Smooth muscle cell (in vitro differentiated cells): ENCODE data around the gene RRBP1. TPM values are rescaled to one million over a fixed set of nuclear protein-coding genes. Genes with fewer than 3 reads are reported as not detected.

ENCODE experiments used
- DNase-seq: peaks from one replicate; lab custom pipeline; 2025; ENCODE audit not compliant: unreplicated experiment; lab: John Stamatoyannopoulos, UW
- H2AFZ ChIP-seq: fragments of 200-600 bp; sonication (generic); 2 replicates; pipeline ENCODE4 v1.6.0; 2016; ENCODE audit warnings: antibody characterized with exemption, low read depth, mild to moderate bottlenecking
- H3F3A ChIP-seq: fragments of 200-600 bp; sonication (generic); 2 replicates; pipeline ENCODE4 v1.6.0; 2017; ENCODE audit warnings: antibody characterized with exemption, low read depth
- H3K27ac ChIP-seq: fragments of 200-600 bp; sonication (generic); 2 replicates; pipeline ENCODE4 v1.5.1; 2016; ENCODE audit warnings: low read depth, mild to moderate bottlenecking
- H3K27me3 ChIP-seq: fragments of 200-600 bp; sonication (generic); 2 replicates; pipeline ENCODE4 v1.6.1; 2016; ENCODE audit warnings: low read depth, mild to moderate bottlenecking
- H3K36me3 ChIP-seq: fragments of 200-600 bp; sonication (generic); 2 replicates; pipeline ENCODE4 v1.5.1; 2016; ENCODE audit warnings: low read depth
- H3K4me1 ChIP-seq: fragments of 200-600 bp; sonication (generic); 2 replicates; pipeline ENCODE4 v1.5.1; 2016; ENCODE audit warnings: low read depth
- H3K4me2 ChIP-seq: fragments of 200-600 bp; sonication (generic); 2 replicates; pipeline ENCODE4 v1.6.0; 2016; ENCODE audit warnings: mild to moderate bottlenecking
- H3K4me3 ChIP-seq: fragments of 200-600 bp; sonication (generic); 2 replicates; pipeline ENCODE4 v1.5.1; 2016; ENCODE audit warnings: mild to moderate bottlenecking
- H3K79me2 ChIP-seq: fragments of 200-600 bp; sonication (generic); 2 replicates; pipeline ENCODE4 v1.6.0; 2016; ENCODE audit warnings: low read depth, mild to moderate bottlenecking
- H3K9ac ChIP-seq: fragments of 200-600 bp; sonication (generic); 2 replicates; pipeline ENCODE4 v1.6.0; 2016; ENCODE audit warnings: low read depth
- H3K9me3 ChIP-seq: fragments of 200-600 bp; sonication (generic); replicated peaks from 2 replicates; pipeline ENCODE4 v1.5.1; 2016; ENCODE audit warnings: low read depth
- H4K20me1 ChIP-seq: fragments of 200-600 bp; sonication (generic); 2 replicates; pipeline ENCODE4 v1.6.0; 2016; ENCODE audit warnings: low read depth
- WGBS: methylation state at CpG from one replicate; pipeline ENCODE4 v1.1.7; 2016; ENCODE audit warnings: low lambda C conversion rate; 5-methylcytosine and 5-hydroxymethylcytosine counted together
- polyA plus RNA-seq: library from polyadenylated mRNA; unstranded; fragments of >200 nt; fragmentation: Nextera tagmentation; extraction: Ambion mirVana; gene quantifications from 2 replicates; pipeline ENCODE4 v1.2.1, GENCODE V29; 2016
- total RNA-seq: library from RNA; depleted of rRNA; stranded (reverse); fragments of >200 nt; gene quantifications from 2 replicates; pipeline ENCODE4 v1.2.3, GENCODE V29; 2014
- TF ChIP-seq, protein P1 (sequence below): fragments of 200-600 bp; sonication (generic); IDR thresholded peaks from 2 replicates; pipeline ENCODE4 v1.5.1; 2017; ENCODE audit warnings: borderline replicate concordance, mild to moderate bottlenecking, antibody characterized with exemption; ENCODE audit not compliant: insufficient read depth, poor library complexity, severe bottlenecking

The RRBP1 gene
- total and polyA plus RNA-seq, 2 experiments from 2014 or later: 142 to 226 TPM

DNA sequence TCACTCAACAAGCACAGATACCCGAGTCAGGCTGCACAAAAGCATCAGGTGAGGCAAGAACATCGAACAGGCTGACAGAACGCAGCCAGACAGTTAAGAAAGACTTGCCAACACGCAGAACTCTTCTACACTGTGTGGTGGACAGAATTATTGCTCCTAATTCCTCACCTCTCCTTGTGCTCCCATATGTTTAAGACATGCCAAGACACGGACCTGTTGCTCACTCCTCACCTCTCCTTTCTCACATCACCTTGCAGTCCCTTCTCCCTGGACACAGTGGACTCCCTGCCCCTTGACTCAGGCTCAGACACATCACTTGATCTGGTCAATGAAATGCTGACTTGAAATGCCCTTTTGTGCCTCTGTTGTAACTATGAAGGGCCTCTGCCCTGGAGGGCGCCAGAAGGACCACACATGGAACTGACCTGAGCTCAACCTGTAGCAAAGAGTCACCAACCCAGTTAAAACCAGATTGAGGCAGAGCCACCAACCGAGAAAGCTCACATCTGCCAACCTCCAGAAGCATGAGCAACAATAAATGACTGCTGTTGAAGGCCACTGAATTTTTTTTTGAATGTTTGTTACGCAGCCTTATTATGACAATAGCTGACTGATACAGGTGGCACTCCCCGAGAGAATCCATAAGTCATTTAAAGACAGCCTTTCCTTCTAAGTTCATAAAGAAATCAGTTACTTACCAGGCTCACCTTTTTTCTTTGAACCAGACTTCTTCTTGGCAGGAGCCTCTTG, 24.0 kb downstream of the RRBP1 start:
- peak overlapping the region; percentile 58 for H3K27ac ChIP-seq
- peaks cover 100% of the 10 kb centered on the region for H4K20me1 ChIP-seq
- peaks cover 100% of the 10 kb centered on the region for H3K79me2 ChIP-seq
- H3K4me1 ChIP-seq: peaks cover 1% of the 10 kb centered on the region
- H3K9ac ChIP-seq: no peak overlapping the region
- no peak for DNase-seq
- peaks cover 6% of the 10 kb centered on the region for H3K36me3 ChIP-seq
- H2AFZ ChIP-seq: no peak overlapping the region
- TF ChIP-seq, protein P1, sequence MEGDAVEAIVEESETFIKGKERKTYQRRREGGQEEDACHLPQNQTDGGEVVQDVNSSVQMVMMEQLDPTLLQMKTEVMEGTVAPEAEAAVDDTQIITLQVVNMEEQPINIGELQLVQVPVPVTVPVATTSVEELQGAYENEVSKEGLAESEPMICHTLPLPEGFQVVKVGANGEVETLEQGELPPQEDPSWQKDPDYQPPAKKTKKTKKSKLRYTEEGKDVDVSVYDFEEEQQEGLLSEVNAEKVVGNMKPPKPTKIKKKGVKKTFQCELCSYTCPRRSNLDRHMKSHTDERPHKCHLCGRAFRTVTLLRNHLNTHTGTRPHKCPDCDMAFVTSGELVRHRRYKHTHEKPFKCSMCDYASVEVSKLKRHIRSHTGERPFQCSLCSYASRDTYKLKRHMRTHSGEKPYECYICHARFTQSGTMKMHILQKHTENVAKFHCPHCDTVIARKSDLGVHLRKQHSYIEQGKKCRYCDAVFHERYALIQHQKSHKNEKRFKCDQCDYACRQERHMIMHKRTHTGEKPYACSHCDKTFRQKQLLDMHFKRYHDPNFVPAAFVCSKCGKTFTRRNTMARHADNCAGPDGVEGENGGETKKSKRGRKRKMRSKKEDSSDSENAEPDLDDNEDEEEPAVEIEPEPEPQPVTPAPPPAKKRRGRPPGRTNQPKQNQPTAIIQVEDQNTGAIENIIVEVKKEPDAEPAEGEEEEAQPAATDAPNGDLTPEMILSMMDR: no peak
- H3K27me3 ChIP-seq: no peaks in the 10 kb centered on the region
- H3K4me3 ChIP-seq: no peak overlapping the region
- H3F3A ChIP-seq: peaks cover 35% of the 10 kb centered on the region
- no peaks in the 10 kb centered on the region for H3K9me3 ChIP-seq
- no peak overlapping the region for H3K4me2 ChIP-seq
- 95% methylated on average over 9 of the region's 9 CpGs for WGBS

DNA sequence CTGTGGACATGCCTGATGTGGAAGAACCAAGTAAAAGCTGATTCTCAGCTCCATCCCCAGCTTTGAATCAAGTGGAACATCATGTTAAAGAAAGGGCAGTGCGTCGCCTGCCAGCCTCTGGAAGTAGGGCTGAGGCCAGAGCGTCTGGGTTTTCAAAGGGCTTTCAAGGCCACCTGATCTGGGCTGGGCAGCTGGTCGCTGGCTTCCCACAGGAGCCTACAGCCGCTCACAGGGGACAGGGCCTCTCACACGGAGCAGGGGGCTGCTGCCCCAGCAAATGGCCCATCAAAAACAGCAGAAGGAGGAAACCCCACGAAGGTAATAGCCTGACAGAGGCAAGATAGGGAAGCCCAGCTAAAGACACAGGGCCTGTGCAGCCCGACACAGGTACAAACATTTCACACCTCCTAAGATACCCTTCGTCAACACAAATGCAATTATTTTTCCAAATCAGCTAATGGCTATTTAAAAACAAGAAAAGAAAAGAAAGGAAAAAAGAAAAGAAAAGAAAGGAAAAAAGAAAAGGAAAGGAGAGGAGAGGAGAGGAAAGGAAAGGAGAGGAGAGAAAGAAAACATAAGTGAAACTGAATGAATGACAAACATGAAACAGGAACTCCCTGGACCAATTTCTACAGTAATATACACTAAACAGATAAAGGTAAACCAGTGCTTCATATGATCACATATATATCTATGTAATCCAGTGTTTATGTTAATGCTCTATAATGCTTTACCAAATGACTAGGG, 24.8 kb downstream of the RRBP1 start:
- no peak for DNase-seq
- 83% methylated on average over 9 of the region's 9 CpGs for WGBS
- no peak overlapping the region for H3K9ac ChIP-seq

DNA sequence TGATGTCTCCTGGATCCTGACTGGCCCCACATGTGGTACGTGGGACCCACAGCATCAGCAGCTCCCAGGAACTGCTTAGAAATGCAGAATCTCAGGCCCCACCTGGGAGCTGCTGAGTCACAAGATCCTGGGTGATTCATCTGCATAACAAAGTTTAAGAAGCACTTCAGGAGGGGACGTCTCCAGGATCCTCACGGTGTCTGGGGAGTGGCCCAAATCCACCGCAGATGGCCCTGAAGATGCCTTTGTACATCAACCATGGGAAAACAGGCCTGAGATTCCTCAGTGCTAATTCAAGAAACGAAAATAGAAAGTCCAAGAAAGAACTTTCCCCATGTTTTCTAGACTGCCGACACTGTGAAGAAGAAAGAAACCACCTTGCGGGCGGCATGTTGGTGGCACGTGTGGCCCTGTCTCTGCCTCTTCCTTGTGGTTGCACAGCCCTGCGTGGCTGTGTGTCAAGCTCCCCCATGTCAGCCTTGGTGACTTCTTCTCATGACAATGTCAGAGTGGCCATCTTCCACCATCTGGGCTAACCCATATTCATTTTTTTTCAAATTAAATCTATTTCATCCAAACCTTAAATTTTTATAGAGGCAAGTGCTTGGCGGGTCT, 26.1 kb downstream of the RRBP1 start:
- DNase-seq: no peak
- H3K4me1 ChIP-seq: no peaks in the 10 kb centered on the region
- H3K36me3 ChIP-seq: peaks cover 6% of the 10 kb centered on the region

More for the DNA sequence above, 24.8 kb downstream of the RRBP1 start:
- no peaks in the 10 kb centered on the region for H3K27me3 ChIP-seq
- H2AFZ ChIP-seq: no peak overlapping the region
- H3K4me3 ChIP-seq: no peak overlapping the region
- TF ChIP-seq, protein P1: no peak
- H3K36me3 ChIP-seq: peaks cover 6% of the 10 kb centered on the region
- no peak overlapping the region for H3K4me2 ChIP-seq
- peaks cover 100% of the 10 kb centered on the region for H4K20me1 ChIP-seq
- no peaks in the 10 kb centered on the region for H3K4me1 ChIP-seq
- peaks cover 100% of the 10 kb centered on the region for H3K79me2 ChIP-seq
- H3K27ac ChIP-seq: peak overlapping the region; percentile 58
- H3F3A ChIP-seq: peaks cover 37% of the 10 kb centered on the region
- H3K9me3 ChIP-seq: no peaks in the 10 kb centered on the region

More for the DNA sequence above, 26.1 kb downstream of the RRBP1 start:
- WGBS: 61% methylated on average over 11 of the region's 11 CpGs
- Histone ChIP-seq H3K79me2 (peaks cover 100% of the 10 kb centered on the region), H3K27me3 (no peaks in the 10 kb centered on the region), H3K4me3 (no peak overlapping the region), H3K4me2 (no peak overlapping the region), H3F3A (peaks cover 34% of the 10 kb centered on the region), H3K9ac (no peak overlapping the region), H3K27ac (peak overlapping the region; percentile 58), H4K20me1 (peaks cover 100% of the 10 kb centered on the region), H2AFZ (no peak overlapping the region), H3K9me3 (no peaks in the 10 kb centered on the region)
- TF ChIP-seq, protein P1: no peak
